Liver (tissue), 9 donors: ENCODE measurements around the gene TMEM132E. TPM values are rescaled to one million over a fixed set of nuclear protein-coding genes. Genes with fewer than 3 reads are reported as not detected.

Experiments used
- DNase-seq: peaks from one replicate; pipeline ENCODE4 v3.0.0-alpha.2; 2017; ENCODE audit warnings: low spot score
- H3K27ac ChIP-seq, 2 donors: one replicate each; pipeline ENCODE4 v1.7.0; 2013; ENCODE audit warnings: inconsistent platforms in 2 of 2, low read length in 2 of 2, control low read depth in 1 of 2, low read depth in 1 of 2, mild to moderate bottlenecking in 1 of 2
- H3K27me3 ChIP-seq, 4 donors: one replicate each; pipeline versions ENCODE4 v1.6.1 to v1.7.0; 2013; ENCODE audit warnings: low read length in 3 of 4, inconsistent platforms in 1 of 4, mild to moderate bottlenecking in 1 of 4, moderate library complexity in 1 of 4; ENCODE audit not compliant: control insufficient read depth in 4 of 4, insufficient read depth in 4 of 4
- H3K36me3 ChIP-seq, 4 donors: one replicate each; pipeline versions ENCODE4 v1.6.1 to v1.7.0; 2013; ENCODE audit warnings: low read length in 3 of 4, mild to moderate bottlenecking in 3 of 4, low read depth in 1 of 4, moderate library complexity in 1 of 4; ENCODE audit not compliant: control insufficient read depth in 4 of 4, insufficient read depth in 3 of 4
- H3K4me1 ChIP-seq, 4 donors: one replicate each; pipeline versions ENCODE4 v1.6.1 to v1.7.0; 2013; ENCODE audit warnings: low read length in 3 of 4, mild to moderate bottlenecking in 3 of 4, moderate library complexity in 1 of 4; ENCODE audit not compliant: control insufficient read depth in 4 of 4, insufficient read depth in 4 of 4
- H3K4me3 ChIP-seq, 3 donors: one replicate each; pipeline versions ENCODE4 v1.6.1 to v1.7.0; 2013; ENCODE audit warnings: low read length in 3 of 3, control low read depth in 1 of 3, low read depth in 1 of 3, mild to moderate bottlenecking in 1 of 3
- H3K9ac ChIP-seq, 2 donors: one replicate each; pipeline ENCODE4 v1.7.0; 2013; ENCODE audit warnings: low read length in 2 of 2, mild to moderate bottlenecking in 2 of 2, moderate library complexity in 2 of 2, control low read depth in 1 of 2, low read depth in 1 of 2
- H3K9me3 ChIP-seq, 4 donors: one replicate each; pipeline versions ENCODE4 v1.6.1 to v1.7.0; 2013; ENCODE audit warnings: low read length in 3 of 4; ENCODE audit not compliant: control insufficient read depth in 4 of 4
- EGR1 ChIP-seq, 2 donors: IDR thresholded peaks; 2 replicates each; pipeline ENCODE4 v1.6.1; 2016 to 2018; ENCODE audit warnings: antibody characterized with exemption in 2 of 2, low read depth in 2 of 2
- FOXA1 ChIP-seq: IDR thresholded peaks from 2 replicates; pipeline ENCODE4 v1.6.1; 2016; ENCODE audit warnings: antibody characterized with exemption
- FOXA2 ChIP-seq: IDR thresholded peaks from 2 replicates; pipeline ENCODE4 v1.6.1; 2016; ENCODE audit warnings: antibody characterized with exemption
- GABPA ChIP-seq, 2 donors: IDR thresholded peaks in 1 of 2; conservative IDR thresholded peaks in 1 of 2; 2 replicates each; pipeline ENCODE4 v1.6.1; 2016; ENCODE audit warnings: antibody characterized with exemption in 2 of 2, mild to moderate bottlenecking in 1 of 2, moderate library complexity in 1 of 2
- HNF4A ChIP-seq, 2 donors: conservative IDR thresholded peaks; 2 replicates each; pipeline ENCODE4 v1.6.1; 2016; ENCODE audit warnings: antibody characterized with exemption in 2 of 2, mild to moderate bottlenecking in 2 of 2
- HNF4G ChIP-seq: IDR thresholded peaks from 2 replicates; pipeline ENCODE4 v1.6.1; 2016; ENCODE audit warnings: antibody characterized with exemption
- NR2F2 ChIP-seq: IDR thresholded peaks from 2 replicates; pipeline ENCODE4 v1.6.1; 2016; ENCODE audit warnings: antibody characterized with exemption
- RAD21 ChIP-seq, 2 donors: IDR thresholded peaks; 2 replicates each; pipeline ENCODE4 v1.6.1; 2016; ENCODE audit warnings: antibody characterized with exemption in 2 of 2, mild to moderate bottlenecking in 2 of 2
- RXRA ChIP-seq, 2 donors: IDR thresholded peaks; 2 replicates each; pipeline ENCODE4 v1.6.1; 2017 to 2018; ENCODE audit warnings: antibody characterized with exemption in 2 of 2, mild to moderate bottlenecking in 1 of 2
- SP1 ChIP-seq: IDR thresholded peaks from 2 replicates; pipeline ENCODE4 v1.6.1; 2018; ENCODE audit warnings: antibody characterized with exemption, mild to moderate bottlenecking
- TAF1 ChIP-seq: conservative IDR thresholded peaks from 2 replicates; pipeline ENCODE4 v1.6.1; 2016; ENCODE audit warnings: antibody characterized with exemption, mild to moderate bottlenecking
- YY1 ChIP-seq: IDR thresholded peaks from 2 replicates; pipeline ENCODE4 v1.6.1; 2016; ENCODE audit warnings: antibody characterized with exemption, mild to moderate bottlenecking
- WGBS: extraction: QIAGEN DNeasy Blood & Tissue Kit; methylation state at CpG from one replicate; pipeline ENCODE4 v1.1.7; 2013; 5-methylcytosine and 5-hydroxymethylcytosine counted together
- polyA plus RNA-seq, 2 donors: library from polyadenylated mRNA; stranded (reverse) in 1 of 2; unstranded in 1 of 2; fragments of 200-250 nt in 1 of 2; fragments of >200 nt in 1 of 2; fragmentation: Nextera tagmentation in 1 of 2; extraction: Ambion mirVana in 1 of 2; gene quantifications; one replicate each; pipeline versions ENCODE4 v1.2.1 to v1.2.3, GENCODE V29; 2013 to 2015
- total RNA-seq, 2 donors: library from RNA; depleted of rRNA; stranded (reverse); fragments of >200 nt; gene quantifications; one replicate each; pipeline ENCODE4 v1.2.3, GENCODE V29; 2014
- TF ChIP-seq, protein P1 (sequence below): IDR thresholded peaks from 2 replicates; pipeline ENCODE4 v1.6.1; 2016; ENCODE audit warnings: antibody characterized with exemption
- TF ChIP-seq, protein P2 (sequence below): IDR thresholded peaks from 2 replicates; pipeline ENCODE4 v1.6.1; 2016; ENCODE audit warnings: antibody characterized with exemption, mild to moderate bottlenecking
- TF ChIP-seq, protein P3 (sequence below): IDR thresholded peaks from 2 replicates; pipeline ENCODE4 v1.6.1; 2016; ENCODE audit warnings: antibody characterized with exemption
- TF ChIP-seq, protein P4 (sequence below): fragments of 150-350 bp; IDR thresholded peaks from 2 replicates; pipeline ENCODE4 v1.5.1; 2017; ENCODE audit warnings: improper control_type of control experiment, low read depth, low read length; ENCODE audit not compliant: missing input control
- donor health status: healthy.
- donor health status: healthy.
- donor health status: healthy.
- donor health status: healthy.
- donor health status: healthy.

Gene TMEM132E
- total and polyA plus RNA-seq, 4 donors = 0.25 to 1.2 (median 0.46) TPM; not detected in 1

DNA sequence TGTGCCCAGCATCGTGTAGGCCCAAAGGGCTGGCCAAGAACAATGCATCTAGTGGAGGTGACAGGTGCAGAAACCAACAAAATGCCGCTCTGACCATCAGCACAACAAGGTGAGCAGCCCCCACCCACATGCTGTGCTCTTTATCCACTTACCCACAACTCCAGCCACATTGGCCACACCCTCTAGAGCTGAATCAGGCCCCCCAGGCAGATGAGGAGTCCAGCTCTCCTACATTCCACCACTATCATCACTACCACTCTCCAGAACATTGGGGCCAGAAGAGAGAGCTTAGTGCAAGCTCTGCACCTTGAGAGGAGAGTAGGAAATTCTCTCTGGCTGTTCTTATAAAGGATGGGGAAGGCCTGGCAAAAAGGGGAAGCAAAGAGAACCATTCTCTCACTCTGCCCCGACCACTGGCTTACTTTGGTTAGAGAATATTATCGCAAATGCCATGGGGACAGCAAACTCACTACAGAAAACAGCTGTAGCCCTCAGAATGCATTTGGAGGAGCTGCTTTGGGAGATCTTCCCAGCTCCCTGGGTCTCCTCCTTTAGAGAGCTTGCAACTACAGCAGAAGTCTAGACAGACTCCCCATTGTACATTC lies 75.0 kb downstream of the TMEM132E start (continued):
- TF ChIP-seq HNF4A (conservative IDR thresholded peaks at IDR 0.05) (no peak), RXRA (IDR thresholded peaks at IDR 0.05) (no peak), FOXA1 (no peak)

DNA sequence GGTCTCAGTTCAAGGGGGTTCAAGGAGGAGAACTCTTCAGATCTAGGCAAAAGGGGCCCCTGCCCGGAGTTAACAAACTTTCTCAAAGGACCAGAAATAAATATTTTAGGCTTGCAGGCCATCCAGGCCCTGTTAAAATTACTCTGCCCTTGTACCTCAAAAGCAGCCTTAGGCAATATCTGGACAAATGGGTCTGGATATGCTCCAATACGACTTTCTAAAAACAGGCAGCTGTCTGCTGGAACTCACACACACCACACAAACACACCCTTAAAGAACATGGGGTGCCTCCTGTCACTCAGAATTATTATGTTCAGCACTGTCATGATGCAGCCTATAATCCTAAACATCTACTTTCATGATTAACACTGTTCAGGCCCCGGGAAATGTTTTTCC lies 75.5 kb downstream of the TMEM132E start:
- no peak for DNase-seq
- no peak overlapping the region for H3K27ac ChIP-seq
- peaks cover 0 to 3% (median 0%) of the 10 kb centered on the region in 4 donors for H3K27me3 ChIP-seq
- TF ChIP-seq YY1 (no peak), NR2F2 (no peak), FOXA1 (no peak), FOXA2 (no peak), GABPA (IDR thresholded peaks at IDR 0.05 in 1 of 2, conservative IDR thresholded peaks at IDR 0.05 in 1 of 2) (no peak), RAD21 (IDR thresholded peaks at IDR 0.05) (no peak), EGR1 (IDR thresholded peaks at IDR 0.05; ENCODE audit: low read depth in 2 of 2) (no peak), RXRA (IDR thresholded peaks at IDR 0.05) (no peak), HNF4G (no peak), HNF4A (conservative IDR thresholded peaks at IDR 0.05) (no peak), TAF1 (no peak), SP1 (no peak)
- TF ChIP-seq, protein P1, sequence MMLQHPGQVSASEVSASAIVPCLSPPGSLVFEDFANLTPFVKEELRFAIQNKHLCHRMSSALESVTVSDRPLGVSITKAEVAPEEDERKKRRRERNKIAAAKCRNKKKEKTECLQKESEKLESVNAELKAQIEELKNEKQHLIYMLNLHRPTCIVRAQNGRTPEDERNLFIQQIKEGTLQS = no peak
- TF ChIP-seq, protein P2, sequence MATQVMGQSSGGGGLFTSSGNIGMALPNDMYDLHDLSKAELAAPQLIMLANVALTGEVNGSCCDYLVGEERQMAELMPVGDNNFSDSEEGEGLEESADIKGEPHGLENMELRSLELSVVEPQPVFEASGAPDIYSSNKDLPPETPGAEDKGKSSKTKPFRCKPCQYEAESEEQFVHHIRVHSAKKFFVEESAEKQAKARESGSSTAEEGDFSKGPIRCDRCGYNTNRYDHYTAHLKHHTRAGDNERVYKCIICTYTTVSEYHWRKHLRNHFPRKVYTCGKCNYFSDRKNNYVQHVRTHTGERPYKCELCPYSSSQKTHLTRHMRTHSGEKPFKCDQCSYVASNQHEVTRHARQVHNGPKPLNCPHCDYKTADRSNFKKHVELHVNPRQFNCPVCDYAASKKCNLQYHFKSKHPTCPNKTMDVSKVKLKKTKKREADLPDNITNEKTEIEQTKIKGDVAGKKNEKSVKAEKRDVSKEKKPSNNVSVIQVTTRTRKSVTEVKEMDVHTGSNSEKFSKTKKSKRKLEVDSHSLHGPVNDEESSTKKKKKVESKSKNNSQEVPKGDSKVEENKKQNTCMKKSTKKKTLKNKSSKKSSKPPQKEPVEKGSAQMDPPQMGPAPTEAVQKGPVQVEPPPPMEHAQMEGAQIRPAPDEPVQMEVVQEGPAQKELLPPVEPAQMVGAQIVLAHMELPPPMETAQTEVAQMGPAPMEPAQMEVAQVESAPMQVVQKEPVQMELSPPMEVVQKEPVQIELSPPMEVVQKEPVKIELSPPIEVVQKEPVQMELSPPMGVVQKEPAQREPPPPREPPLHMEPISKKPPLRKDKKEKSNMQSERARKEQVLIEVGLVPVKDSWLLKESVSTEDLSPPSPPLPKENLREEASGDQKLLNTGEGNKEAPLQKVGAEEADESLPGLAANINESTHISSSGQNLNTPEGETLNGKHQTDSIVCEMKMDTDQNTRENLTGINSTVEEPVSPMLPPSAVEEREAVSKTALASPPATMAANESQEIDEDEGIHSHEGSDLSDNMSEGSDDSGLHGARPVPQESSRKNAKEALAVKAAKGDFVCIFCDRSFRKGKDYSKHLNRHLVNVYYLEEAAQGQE = no peak
- TF ChIP-seq, protein P3, sequence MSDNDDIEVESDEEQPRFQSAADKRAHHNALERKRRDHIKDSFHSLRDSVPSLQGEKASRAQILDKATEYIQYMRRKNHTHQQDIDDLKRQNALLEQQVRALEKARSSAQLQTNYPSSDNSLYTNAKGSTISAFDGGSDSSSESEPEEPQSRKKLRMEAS = no peak
- TF ChIP-seq, protein P4, sequence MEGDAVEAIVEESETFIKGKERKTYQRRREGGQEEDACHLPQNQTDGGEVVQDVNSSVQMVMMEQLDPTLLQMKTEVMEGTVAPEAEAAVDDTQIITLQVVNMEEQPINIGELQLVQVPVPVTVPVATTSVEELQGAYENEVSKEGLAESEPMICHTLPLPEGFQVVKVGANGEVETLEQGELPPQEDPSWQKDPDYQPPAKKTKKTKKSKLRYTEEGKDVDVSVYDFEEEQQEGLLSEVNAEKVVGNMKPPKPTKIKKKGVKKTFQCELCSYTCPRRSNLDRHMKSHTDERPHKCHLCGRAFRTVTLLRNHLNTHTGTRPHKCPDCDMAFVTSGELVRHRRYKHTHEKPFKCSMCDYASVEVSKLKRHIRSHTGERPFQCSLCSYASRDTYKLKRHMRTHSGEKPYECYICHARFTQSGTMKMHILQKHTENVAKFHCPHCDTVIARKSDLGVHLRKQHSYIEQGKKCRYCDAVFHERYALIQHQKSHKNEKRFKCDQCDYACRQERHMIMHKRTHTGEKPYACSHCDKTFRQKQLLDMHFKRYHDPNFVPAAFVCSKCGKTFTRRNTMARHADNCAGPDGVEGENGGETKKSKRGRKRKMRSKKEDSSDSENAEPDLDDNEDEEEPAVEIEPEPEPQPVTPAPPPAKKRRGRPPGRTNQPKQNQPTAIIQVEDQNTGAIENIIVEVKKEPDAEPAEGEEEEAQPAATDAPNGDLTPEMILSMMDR = no peak
- WGBS = 65% methylated on average over 3 of the region's 3 CpGs
- H3K9me3 ChIP-seq = no peaks in the 10 kb centered on the region
- H3K4me3 ChIP-seq = no peak overlapping the region
- no peak overlapping the region for H3K9ac ChIP-seq
- no peaks in the 10 kb centered on the region for H3K36me3 ChIP-seq
- H3K4me1 ChIP-seq = peaks cover 0 to 3% (median 0%) of the 10 kb centered on the region in 4 donors

DNA sequence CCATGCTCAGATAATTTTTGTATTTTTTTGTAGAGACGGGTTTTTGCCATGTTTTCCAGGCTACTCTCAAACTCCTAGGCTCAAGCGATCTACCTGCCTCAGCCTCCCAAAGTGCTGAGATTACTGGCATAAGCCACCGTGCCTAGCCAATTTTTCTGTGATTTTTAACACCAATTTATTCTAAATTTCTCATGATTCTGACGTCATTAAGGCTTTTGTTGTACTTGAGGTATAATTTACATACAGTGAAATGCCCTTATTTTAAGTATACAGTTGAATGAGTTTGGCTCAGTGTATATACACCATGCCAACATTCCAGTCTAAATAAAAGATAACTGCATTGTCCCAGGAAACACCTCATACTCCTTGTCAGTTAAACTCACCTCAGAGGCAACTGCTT lies 77.4 kb downstream of the TMEM132E start:
- Histone ChIP-seq H3K27ac (no peak overlapping the region), H3K9ac (no peak overlapping the region), H3K4me3 (no peak overlapping the region), H3K27me3 (peaks cover 0 to 3% (median under 1%) of the 10 kb centered on the region in 4 donors), H3K36me3 (no peaks in the 10 kb centered on the region), H3K4me1 (no peaks in the 10 kb centered on the region), H3K9me3 (no peaks in the 10 kb centered on the region)
- WGBS = 78% methylated on average over 4 of the region's 4 CpGs
- no peak for TF ChIP-seq RXRA (IDR thresholded peaks at IDR 0.05)
- TF ChIP-seq, protein P4 = no peak
- TF ChIP-seq TAF1 = no peak
- TF ChIP-seq HNF4G = no peak
- TF ChIP-seq EGR1 (IDR thresholded peaks at IDR 0.05; ENCODE audit: low read depth in 2 of 2) = no peak
- DNase-seq = no peak
